Esophagus muscularis mucosa (tissue), 4 donors: ENCODE data around the gene SEMA7A.

Experiments
- CTCF ChIP-seq, 3 experiments: fragments of 200-600 bp in 2 of 3; fragments of 450-650 bp in 1 of 3; sonication (generic) in 2 of 3; IDR thresholded peaks; one replicate each; pipeline ENCODE4 v1.5.1; 2017 to 2019; ENCODE audit warnings: antibody characterized with exemption in 3 of 3, mild to moderate bottlenecking in 2 of 3, moderate library complexity in 1 of 3
- EP300 ChIP-seq: sonication (generic); formaldehyde crosslinking; IDR thresholded peaks from one replicate; pipeline ENCODE4 v1.6.1; 2017; ENCODE audit warnings: antibody characterized with exemption
- POLR2A ChIP-seq: fragments of 450-650 bp; IDR thresholded peaks from one replicate; pipeline ENCODE4 v1.6.1; 2017; ENCODE audit warnings: antibody characterized with exemption, moderate library complexity, mild to moderate bottlenecking, low read depth
- POLR2AphosphoS5 ChIP-seq, 2 donors: sonication (generic); formaldehyde crosslinking; IDR thresholded peaks; one replicate each; pipeline ENCODE4 v1.6.1; 2017; ENCODE audit warnings: antibody characterized with exemption in 2 of 2

GRCh38 chr15:74378848-74379247 lies 54.9 kb downstream of the SEMA7A start:
- no peak for TF ChIP-seq EP300
- TF ChIP-seq POLR2AphosphoS5 (IDR thresholded peaks at IDR 0.05) = no peak
- no peak for TF ChIP-seq POLR2A
- TF ChIP-seq CTCF (IDR thresholded peaks at IDR 0.05) = no peak
